Stimulated activated CD8-positive, alpha-beta memory T cell treated with anti-CD3 and anti-CD28 coated beads, Interleukin-12 subunit alpha, Interleukin-12 subunit beta, amount 100 ng/mL, for 4 hours (primary cell): ENCODE measurements around the gene MOBP.

Source experiments
- DNase-seq: peaks from one replicate; pipeline ENCODE4 v3.0.0-alpha.2; 2020; ENCODE audit warnings: low read depth

The MOBP gene

GRCh38 chr3:39497753-39498152, 30.3 kb downstream of the MOBP start:
- no peak for DNase-seq

- no peak for DNase-seq
Observed at GRCh38 chr3:39499651-39500273, 32.3 kb downstream of the MOBP start.

GRCh38 chr3:39501059-39501458, 33.6 kb downstream of the MOBP start:
- DNase-seq = no peak

GRCh38 chr3:39501968-39502837, 34.7 kb downstream of the MOBP start:
- DNase-seq = no peak

- no peak for DNase-seq
Observed at GRCh38 chr3:39502838-39503145, 35.3 kb downstream of the MOBP start.

GRCh38 chr3:39505866-39506742, 38.6 kb downstream of the MOBP start:
- no peak for DNase-seq

- DNase-seq = no peak
Observed at GRCh38 chr3:39506863-39507262, 39.4 kb downstream of the MOBP start.

- no peak for DNase-seq
Observed at GRCh38 chr3:39513791-39514369, 46.4 kb downstream of the MOBP start.

- no peak for DNase-seq
Observed at GRCh38 chr3:39515681-39516441, 48.4 kb downstream of the MOBP start.

- no peak for DNase-seq
Observed at GRCh38 chr3:39519103-39519502, 51.6 kb downstream of the MOBP start.

GRCh38 chr3:39519554-39520288, 52.2 kb downstream of the MOBP start:
- DNase-seq = no peak

GRCh38 chr3:39521456-39521855, 54.0 kb downstream of the MOBP start:
- no peak for DNase-seq

GRCh38 chr3:39524107-39524506, 56.6 kb downstream of the MOBP start:
- DNase-seq = no peak

GRCh38 chr3:39528844-39529243, 61.4 kb downstream of the MOBP start:
- no peak for DNase-seq

- no peak for DNase-seq
Observed at GRCh38 chr3:39529577-39529976, 62.1 kb downstream of the MOBP start.

- DNase-seq = no peak
Observed at GRCh38 chr3:39531066-39531465, 63.6 kb downstream of the MOBP start.

GRCh38 chr3:39531665-39532064, 64.2 kb downstream of the MOBP start:
- DNase-seq = no peak

GRCh38 chr3:39532777-39533176, 65.3 kb downstream of the MOBP start:
- DNase-seq = no peak

GRCh38 chr3:39533226-39533625, 65.7 kb downstream of the MOBP start:
- no peak for DNase-seq

- DNase-seq = no peak
Observed at GRCh38 chr3:39540162-39540921, 72.9 kb downstream of the MOBP start.
